Measurements from ENCODE around the gene ZSCAN30. TPM values are rescaled to one million over a fixed set of nuclear protein-coding genes. Genes with fewer than 3 reads are reported as not detected.
A peak's percentile ranks its signal among the peaks of the same experiment; 100 is the strongest.

The ZSCAN30 gene
- total and polyA plus RNA-seq, 2 of the 13 experiments (the other 11 are each of a cell fraction or from before 2014, with no cell fraction given) = 7.4 to 7.7 TPM

- TF ChIP-seq LBX2 (CRISPR knock-in tag; IDR thresholded peaks at IDR 0.05; ENCODE audit: borderline replicate concordance) = peak; percentile 85; the same call in 1 of the 2 replicates
- TF ChIP-seq ZNF3 (CRISPR knock-in tag; IDR thresholded peaks at IDR 0.05) = no peak
- peak; percentile 52; the same call in 1 of the 2 replicates for TF ChIP-seq ZKSCAN8 (CRISPR knock-in tag; IDR thresholded peaks at IDR 0.05; ENCODE audit: borderline replicate concordance)
- no peak for TF ChIP-seq CHD2 (IDR thresholded peaks at IDR 0.05; ENCODE audit: low read depth, low read length)
- TF ChIP-seq SRY (CRISPR knock-in tag; IDR thresholded peaks at IDR 0.05) = peak; percentile 83; the same call in 1 of the 2 replicates
- no peak for TF ChIP-seq HOXA7 (CRISPR knock-in tag; IDR thresholded peaks at IDR 0.05)
- 0 out of 2 replicates have a peak, but pooled peaks have one; percentile 58 for TF ChIP-seq MXD3 (CRISPR knock-in tag; IDR thresholded peaks at IDR 0.05)
- TF ChIP-seq MNT (IDR thresholded peaks at IDR 0.05) = no peak
- TF ChIP-seq IRF9 (CRISPR knock-in tag; IDR thresholded peaks at IDR 0.05; ENCODE audit: borderline replicate concordance) = peak; percentile 88; the same call in 1 of the 2 replicates
- TF ChIP-seq ZNF710 (CRISPR knock-in tag; IDR thresholded peaks at IDR 0.05; ENCODE audit: borderline replicate concordance) = no peak; the same call in 1 of the 2 replicates
- peak; percentile 95 for TF ChIP-seq ZSCAN21 (CRISPR knock-in tag; IDR thresholded peaks at IDR 0.05; ENCODE audit: borderline replicate concordance)
- TF ChIP-seq TEAD3 (CRISPR knock-in tag; optimal IDR thresholded peaks at IDR 0.05; ENCODE audit: borderline replicate concordance) = peak; percentile 67
- TF ChIP-seq NCOA1 (CRISPR knock-in tag; IDR thresholded peaks at IDR 0.05) = peak; percentile 88; the same call in 1 of the 2 replicates
- TF ChIP-seq ZNF777 (CRISPR knock-in tag; IDR thresholded peaks at IDR 0.05) = peak; percentile 36; the same call in 1 of the 2 replicates
- no peak for TF ChIP-seq GTF3A (CRISPR knock-in tag; conservative IDR thresholded peaks at IDR 0.05)
- TF ChIP-seq GRHL1 (CRISPR knock-in tag; conservative IDR thresholded peaks at IDR 0.05) = no peak
- TF ChIP-seq FOXK2 (IDR thresholded peaks at IDR 0.05) = no peak
- no peak for TF ChIP-seq TCF7L2 (IDR thresholded peaks at IDR 0.05; ENCODE audit: low read depth, low read length)
- no peak for TF ChIP-seq SNAPC2 (CRISPR knock-in tag; IDR thresholded peaks at IDR 0.05)
- no peak for TF ChIP-seq SKIL (CRISPR knock-in tag; IDR thresholded peaks at IDR 0.05; ENCODE audit: borderline replicate concordance)
These were observed at the start of gene ZSCAN30 (continued) for GRCh38 chr18:35290094-35290735.

Measured in HepG2 (cell line).